Keratinocyte (primary cell): ENCODE results near the gene NPIPB8.
"Not testable (repeated sequence)": the region's sequence is repeated elsewhere in the genome, so short reads cannot be mapped to it uniquely, and the experiment has no call there.

ENCODE experiments used
- EZH2 ChIP-seq: IDR thresholded peaks from one replicate; pipeline ENCODE4 v1.6.1; 2012; ENCODE audit warnings: inconsistent platforms, mild to moderate bottlenecking, low read length, moderate library complexity
- TF ChIP-seq, protein P1 (sequence below), 3 experiments: IDR thresholded peaks in 1 of 3; conservative IDR thresholded peaks in 1 of 3; optimal IDR thresholded peaks in 1 of 3; 2 replicates in 2 of 3; 3 replicates in 1 of 3; pipeline versions ENCODE3 to v1.5.1; 2011; ENCODE audit warnings: low read length in 3 of 3, mild to moderate bottlenecking in 3 of 3, moderate library complexity in 2 of 3, control low read depth in 1 of 3, inconsistent platforms in 1 of 3; ENCODE audit not compliant: insufficient read depth in 2 of 3; ENCODE audit errors: extremely low read depth in 1 of 3

DNA sequence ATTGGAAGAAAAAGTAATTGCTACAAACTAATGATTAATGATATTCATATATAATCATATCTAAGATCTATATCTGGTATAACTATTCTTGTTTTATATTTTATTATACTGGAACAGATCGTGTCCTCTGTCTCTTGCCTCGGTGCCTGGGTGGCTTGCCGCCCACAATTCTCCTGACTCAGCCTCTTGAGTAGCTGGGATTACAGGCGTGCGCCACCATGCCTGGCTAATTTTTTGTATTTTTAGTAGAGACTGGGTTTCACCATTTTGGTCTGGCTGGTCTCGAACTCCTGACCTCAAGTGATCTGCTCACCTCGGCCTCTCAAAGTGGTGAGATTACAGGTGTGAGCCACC lies 21.7 kb upstream of the NPIPB8 start:
- TF ChIP-seq, protein P1, sequence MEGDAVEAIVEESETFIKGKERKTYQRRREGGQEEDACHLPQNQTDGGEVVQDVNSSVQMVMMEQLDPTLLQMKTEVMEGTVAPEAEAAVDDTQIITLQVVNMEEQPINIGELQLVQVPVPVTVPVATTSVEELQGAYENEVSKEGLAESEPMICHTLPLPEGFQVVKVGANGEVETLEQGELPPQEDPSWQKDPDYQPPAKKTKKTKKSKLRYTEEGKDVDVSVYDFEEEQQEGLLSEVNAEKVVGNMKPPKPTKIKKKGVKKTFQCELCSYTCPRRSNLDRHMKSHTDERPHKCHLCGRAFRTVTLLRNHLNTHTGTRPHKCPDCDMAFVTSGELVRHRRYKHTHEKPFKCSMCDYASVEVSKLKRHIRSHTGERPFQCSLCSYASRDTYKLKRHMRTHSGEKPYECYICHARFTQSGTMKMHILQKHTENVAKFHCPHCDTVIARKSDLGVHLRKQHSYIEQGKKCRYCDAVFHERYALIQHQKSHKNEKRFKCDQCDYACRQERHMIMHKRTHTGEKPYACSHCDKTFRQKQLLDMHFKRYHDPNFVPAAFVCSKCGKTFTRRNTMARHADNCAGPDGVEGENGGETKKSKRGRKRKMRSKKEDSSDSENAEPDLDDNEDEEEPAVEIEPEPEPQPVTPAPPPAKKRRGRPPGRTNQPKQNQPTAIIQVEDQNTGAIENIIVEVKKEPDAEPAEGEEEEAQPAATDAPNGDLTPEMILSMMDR (optimal IDR thresholded peaks at IDR 0.05 in 1 of 3, IDR thresholded peaks at IDR 0.05 in 1 of 3, conservative IDR thresholded peaks at IDR 0.05 in 1 of 3; ENCODE audit: extremely low read depth in 1 of 3, insufficient read depth in 2 of 3, low read length in 3 of 3), result not testable (repeated sequence)
- not testable (repeated sequence) for TF ChIP-seq EZH2
